COLO668 (cell line): ENCODE results near the gene PBX2.
A peak's percentile ranks its signal among the peaks of the same experiment; 100 is the strongest.

ENCODE experiments used
- DNase-seq: peaks from one replicate; lab custom pipeline; 2025; ENCODE audit not compliant: unreplicated experiment; lab: John Stamatoyannopoulos, UW

Gene PBX2

DNA sequence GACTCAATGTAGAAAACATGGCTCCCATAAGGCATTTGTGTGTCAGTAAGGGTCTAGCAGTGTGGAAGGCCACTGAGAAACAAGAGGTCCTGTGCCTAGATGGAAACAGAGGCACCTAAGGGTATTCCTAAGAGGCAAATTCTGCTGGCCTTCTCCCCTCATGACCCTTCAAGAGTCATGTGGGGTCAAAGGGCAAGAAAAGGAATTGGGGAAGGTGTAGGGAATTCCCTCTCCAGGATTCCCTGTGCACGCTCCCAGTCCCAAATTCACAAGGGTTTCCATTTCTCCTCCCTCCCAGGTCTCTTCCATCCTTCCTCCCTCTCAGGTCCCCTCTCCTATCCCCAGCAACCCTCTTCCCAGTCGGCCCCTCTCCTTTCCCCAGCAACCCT is 14.7 kb downstream of the PBX2 start:
- no peak for DNase-seq

DNA sequence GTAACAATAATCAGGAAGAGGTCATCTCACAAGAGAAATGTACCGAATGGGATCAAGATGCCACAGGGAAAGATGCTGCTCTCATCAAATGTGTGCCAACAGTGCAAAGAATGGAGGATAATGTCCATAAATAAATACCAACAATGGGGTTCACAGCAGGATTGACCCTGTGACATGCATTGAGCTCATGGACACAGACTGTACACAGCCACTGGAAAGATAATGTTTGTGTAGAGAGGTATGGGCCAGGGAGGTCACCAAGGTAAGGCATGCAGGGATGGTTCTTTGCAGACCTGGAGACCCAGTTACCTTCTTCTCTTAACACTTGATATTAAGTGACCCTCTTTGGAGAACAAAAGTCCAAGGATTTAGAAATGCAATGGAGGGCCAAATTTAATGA is 15.6 kb downstream of the PBX2 start:
- no peak for DNase-seq

- DNase-seq: no peak
Observed at GRCh38 chr6:32173051-32173727, 16.8 kb downstream of the PBX2 start.

- DNase-seq: no peak
Observed at GRCh38 chr6:32171234-32171633, 18.8 kb downstream of the PBX2 start.

DNA sequence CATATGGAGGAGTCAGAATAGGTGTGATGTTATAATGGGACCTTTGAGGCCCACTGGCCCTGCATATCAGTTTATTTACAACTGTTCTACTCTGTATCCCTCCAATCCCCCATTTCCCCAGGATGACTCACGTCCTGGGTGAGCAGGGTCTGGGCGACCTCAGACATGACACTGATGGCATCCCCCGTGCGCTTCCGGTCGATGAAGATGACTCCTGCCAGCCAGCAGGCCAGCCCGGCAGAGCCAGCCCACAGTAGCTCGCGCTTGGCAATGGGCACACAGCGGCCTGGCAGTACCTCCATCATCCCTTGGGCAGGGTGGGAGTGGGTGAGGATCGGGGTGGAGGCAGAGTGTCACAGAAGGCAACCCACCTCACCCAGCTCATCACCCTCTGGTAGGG is 19.7 kb downstream of the PBX2 start:
- DNase-seq: no peak

DNA sequence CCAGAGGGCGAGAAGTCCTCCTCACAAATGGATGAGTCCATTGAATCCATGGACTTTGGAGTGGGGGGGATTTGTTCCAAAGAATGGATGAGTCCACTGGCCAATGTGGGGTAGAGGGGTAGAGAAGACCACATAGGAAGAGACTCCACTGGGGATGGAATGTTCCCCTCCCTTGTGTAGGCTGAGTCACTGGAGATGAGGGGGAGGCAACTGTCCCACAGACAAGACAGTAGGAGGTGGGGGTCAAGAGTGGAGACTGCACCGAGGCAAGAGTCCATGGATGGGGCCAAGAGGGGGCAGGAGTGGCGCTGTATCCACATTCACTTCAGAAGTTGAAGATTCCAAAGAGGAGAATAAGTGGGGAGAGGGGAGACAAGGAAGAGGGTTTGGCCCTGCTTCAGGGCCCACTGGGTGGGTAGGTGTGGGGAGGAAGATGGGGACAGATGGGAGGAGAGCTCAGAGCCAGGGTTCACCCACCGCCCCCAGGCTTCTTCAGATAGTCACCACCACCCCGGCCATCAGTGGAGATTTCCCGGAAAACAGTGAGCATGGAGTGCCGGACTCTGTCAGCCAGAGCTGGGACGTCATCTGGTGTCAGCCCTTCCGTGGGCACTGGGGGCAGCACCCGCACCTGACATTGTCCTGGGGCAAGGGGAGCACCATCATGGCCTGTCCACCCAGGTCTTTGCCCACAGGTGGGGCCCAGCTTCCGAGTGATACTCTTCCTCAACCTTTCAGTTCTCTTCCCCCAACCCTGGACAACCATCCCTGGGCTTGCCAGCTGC is 21.0 kb downstream of the PBX2 start:
- DNase-seq: no peak

DNA sequence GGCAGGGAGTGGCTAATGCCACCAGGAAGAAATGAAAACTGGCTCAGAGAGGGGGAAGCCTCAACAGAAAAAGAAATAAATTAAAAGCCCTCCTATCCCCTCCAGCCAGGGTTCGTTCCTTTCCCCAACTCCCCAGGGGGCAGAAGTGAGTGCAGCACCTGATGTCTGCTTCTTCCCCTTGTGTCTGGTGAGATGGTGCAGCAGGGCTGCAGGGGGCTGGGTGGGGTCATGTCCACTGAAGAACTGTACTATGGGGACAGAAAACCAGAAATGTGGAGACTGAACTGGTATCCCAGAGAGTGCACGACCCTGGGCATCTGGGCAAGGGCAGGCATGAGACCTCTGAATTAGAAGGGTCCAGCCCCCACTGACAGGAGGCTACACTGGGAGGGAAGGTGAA is 21.7 kb downstream of the PBX2 start:
- no peak for DNase-seq

- DNase-seq: peak; percentile 15
Observed at GRCh38 chr6:32167761-32168262, 22.2 kb downstream of the PBX2 start.

DNA sequence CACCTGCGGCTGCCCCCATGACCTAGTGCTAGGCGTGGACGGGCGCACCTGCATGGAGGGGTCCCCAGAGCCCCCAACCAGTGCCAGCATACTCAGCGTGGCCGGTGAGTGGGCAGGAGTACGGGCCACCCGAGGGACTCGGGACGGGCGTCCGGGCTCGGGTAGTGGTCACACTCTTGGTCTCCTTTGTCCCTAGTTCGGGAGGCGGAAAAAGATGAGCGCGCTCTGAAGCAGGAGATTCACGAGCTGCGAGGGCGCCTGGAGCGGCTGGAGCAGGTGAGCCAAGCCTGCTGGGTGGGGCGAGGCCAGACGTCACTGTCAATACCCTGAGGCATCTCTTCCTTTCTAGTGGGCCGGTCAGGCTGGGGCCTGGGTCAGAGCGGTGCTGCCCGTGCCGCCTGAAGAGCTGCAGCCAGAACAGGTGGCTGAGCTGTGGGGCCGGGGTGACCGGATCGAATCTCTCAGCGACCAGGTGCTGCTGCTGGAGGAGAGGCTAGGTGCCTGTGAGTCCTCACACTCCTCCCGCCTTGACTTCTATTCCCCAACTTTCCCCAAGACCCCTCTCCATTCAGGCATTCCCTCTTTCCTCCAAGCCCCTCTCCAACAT is 22.7 kb downstream of the PBX2 start:
- peak; percentile 87 for DNase-seq

DNA sequence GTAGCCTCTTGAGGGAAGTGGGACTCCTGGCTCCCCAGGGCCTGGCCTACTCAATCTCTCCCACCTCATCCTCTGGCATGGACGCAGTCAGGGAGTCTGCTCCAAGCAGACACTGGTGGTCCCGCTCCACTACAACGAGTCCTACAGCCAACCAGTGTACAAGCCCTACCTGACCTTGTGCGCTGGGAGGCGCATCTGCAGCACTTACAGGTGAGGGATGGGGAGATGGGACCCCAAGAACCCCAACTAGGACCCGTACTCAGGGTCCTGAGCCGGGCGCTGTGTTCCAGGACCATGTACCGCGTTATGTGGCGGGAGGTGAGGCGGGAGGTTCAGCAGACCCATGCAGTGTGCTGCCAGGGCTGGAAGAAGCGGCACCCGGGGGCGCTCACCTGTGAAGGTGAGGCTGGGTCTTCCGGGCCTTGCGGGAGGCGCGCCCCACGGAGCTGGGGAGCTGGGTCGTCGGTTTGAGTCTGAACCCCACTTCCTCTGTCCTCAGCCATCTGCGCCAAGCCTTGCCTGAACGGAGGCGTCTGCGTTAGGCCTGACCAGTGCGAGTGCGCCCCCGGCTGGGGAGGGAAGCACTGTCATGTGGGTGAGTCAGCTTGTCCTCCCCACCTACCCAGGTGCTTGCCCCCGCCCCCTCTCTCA is 23.5 kb downstream of the PBX2 start:
- peak; percentile 86 for DNase-seq

DNA sequence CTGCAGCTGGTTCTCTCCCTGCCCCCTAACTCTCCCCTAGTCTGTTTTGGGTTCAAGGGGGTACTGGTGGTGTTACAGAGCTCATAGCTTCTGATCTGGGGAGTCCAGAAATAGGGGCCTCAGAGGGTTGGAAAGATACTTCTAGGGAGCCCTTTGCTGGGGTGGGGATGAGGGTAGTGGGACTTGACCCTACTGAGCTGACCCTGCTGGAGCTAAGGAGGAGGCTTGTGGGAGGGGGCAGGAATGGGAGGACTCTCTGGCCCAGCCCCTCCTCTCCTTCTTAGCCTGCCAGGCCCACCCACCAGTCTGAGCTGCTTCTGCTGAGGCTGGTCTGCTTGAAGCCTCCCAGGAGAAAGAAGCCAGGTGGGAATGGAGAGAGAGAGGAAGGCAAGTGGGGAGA is 25.7 kb downstream of the PBX2 start, which contains the start of gene EGFL8:
Gene EGFL8 (plus strand): TSS at position 301 of the 400 bp plus-strand sequence. CDS start 1,571 bp downstream, outside the sequence.
- no peak for DNase-seq

DNA sequence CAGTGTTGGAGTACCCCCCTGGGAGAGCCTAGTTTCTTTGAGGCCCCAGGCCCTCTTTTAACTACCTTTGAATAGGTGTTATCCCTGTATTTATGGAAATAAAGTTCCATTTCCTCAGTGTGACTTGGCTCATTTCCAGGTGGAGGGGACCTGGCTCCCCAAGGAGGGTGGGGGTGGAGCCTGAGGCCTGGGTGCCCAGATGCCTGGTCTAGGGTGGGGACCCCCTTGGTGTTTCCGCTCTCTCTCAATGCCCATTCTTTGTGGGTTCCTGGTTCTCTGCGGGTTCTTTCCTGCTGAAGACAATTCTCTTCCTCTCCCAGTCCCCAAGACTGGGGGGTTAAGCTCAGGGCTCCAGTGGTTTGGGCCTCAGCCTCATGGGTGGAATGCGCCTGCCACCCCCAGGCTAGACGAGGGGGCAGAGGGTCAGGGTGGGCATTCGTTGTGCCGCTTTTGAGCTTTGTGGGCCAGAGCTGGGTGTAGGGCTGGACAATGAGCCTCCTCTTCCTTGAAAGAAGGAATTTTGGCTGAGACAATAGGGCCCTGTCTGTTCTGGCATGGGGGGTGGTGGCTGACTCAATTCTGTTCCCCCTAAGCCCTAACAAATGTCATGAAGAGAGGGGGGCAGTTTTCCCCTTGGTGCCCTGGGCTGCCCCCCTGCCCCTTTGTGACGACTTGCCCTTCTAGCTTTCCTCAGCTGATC is 26.3 kb downstream of the PBX2 start:
- no peak for DNase-seq

GRCh38 chr6:32158052-32158451 is 31.9 kb downstream of the PBX2 start:
- DNase-seq: no peak

- no peak for DNase-seq
Observed at GRCh38 chr6:32156891-32157290, 33.1 kb downstream of the PBX2 start.

DNA sequence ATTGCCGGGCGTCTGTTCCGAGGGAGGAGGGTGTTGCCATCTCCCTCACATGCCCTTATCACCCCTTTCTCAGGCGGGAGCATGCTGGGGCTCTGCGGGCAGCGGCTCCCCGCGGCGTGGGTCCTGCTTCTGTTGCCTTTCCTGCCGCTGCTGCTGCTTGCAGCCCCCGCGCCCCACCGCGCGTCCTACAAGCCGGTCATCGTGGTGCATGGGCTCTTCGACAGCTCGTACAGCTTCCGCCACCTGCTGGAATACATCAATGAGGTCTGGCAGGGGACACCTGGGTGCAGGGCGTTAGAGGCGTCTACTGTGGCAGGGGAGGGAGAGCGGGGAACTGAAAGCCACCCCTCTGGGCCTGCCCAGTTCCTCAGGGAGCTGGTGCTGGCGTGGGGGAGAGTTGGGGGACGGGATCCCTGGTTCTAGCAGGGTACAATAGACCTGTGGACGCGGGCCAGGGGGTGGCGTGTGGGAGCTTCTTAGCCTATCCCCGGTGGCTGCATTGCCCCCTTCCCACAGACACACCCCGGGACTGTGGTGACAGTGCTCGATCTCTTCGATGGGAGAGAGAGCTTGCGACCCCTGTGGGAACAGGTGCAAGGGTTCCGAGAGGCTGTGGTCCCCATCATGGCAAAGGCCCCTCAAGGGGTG is 35.4 kb downstream of the PBX2 start:
- peak; percentile 70 for DNase-seq

- peak; percentile 77 for DNase-seq
Observed at GRCh38 chr6:32153564-32154513, 36.2 kb downstream of the PBX2 start, which contains the start of gene PPT2. TSS of gene PPT2 (plus strand) at chr6:32154141. CDS start at chr6:32154595, 454 bp downstream.

GRCh38 chr6:32152769-32153563 is 37.0 kb downstream of the PBX2 start:
- DNase-seq: no peak
